Jurkat, Clone E6-1 (cell line): ENCODE measurements around the gene LIPF.
"Not testable (repeated sequence)": the region's sequence is repeated elsewhere in the genome, so short reads cannot be mapped to it uniquely, and the experiment has no call there.

ENCODE experiments used
- DNase-seq: peaks from one replicate; pipeline ENCODE4 v3.0.0-alpha.2; 2011; ENCODE audit warnings: low read depth, low spot score
- H3K4me3 ChIP-seq: 2 replicates; pipeline ENCODE4 v1.5.1; 2011; ENCODE audit warnings: mild to moderate bottlenecking, low read length, control low read depth, moderate library complexity

LIPF gene

DNA sequence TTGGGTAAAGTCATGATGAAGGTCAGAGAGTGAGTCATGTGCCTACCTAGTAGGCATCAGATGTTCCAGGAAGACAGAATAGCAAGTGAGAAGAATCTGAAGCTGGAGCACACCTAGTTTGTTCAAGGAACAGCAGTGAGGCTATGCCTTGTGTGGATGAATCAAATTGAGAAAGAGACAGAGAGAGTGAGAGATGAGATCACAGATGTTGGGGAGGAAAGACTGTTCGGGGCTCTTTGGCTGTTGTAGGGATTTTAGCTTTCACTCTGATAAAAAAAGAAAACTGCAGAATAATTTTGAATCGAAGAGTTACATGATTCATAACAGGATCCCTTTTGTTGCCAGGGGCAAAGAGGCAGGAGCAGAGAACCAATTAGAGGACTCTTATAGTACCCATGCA is 6.3 kb downstream of the LIPF start:
- DNase-seq: no peak
- H3K4me3 ChIP-seq: no peak overlapping the region

DNA sequence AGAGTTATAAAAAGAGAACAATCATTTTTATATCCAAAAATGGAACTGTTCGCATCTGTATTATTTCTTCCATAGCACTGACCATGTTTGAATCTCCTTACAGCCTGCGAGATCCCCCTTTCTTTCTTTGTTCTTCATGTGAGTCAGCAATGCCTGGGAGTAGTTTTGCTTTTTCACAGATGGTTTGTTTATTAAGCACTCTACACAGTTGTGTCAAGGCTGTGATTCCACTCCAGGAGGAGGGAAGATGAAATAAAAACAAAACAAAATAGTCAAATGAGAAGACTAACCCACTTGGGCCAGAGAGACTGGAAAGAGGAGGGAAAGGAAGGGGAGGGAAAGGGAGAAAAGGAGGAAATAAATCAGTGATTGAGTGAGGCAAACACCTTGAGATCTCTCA is 7.8 kb downstream of the LIPF start:
- DNase-seq: no peak
- no peak overlapping the region for H3K4me3 ChIP-seq

DNA sequence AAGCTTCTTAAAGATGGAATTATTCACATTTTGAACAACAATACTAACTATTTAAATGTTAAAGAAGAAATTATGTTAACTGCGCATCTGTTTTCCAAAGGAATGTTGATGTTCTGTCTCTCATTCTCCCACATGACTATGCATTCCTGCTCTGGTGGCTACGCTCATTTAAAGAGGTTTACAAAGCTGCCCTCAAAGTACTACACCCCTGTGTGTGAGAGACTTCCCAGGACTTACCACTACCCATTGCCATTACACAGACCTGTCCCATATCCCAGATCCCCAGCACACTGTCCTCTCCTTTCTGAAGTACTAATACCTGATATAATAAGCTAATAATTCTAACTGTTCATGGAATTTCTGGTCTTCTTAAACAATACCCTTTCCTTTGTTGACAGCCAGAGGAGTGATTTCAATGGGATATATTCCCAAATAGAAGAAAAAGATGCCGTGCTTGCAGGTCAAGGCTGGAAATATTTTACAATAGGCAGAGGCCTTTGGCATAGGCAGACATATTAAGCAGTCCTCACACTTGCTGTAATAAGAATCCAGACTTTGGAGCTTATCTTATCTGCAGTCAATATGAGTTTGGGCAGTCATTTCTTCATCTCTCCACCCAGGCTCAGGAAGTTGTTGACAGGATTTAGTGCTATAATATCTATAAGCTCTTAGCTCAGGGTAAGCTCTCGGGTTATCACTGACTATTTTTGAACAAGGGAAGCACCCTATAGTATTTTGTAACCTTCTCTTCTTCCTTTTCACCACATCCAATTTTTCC is 12.2 kb downstream of the LIPF start:
- no peak overlapping the region for H3K4me3 ChIP-seq
- DNase-seq: no peak

DNA sequence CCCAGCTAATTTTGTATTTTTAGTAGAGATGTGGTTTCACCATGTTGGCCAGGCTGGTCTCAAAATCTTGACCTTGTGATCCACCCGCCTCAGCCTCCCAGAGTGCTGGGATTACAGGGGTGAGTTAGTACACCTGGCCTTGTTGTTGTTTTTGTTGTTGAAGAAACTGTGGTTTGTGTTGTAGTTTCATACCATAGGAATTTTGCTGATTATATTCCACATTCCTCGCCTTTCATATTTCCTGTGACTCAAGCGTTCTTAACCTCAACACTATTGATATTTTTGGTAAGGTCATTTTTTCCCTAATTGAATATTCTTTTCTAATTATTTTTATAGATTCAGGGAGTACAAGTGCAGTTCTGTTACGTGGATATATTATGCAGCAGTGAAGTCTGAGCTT is 16.7 kb downstream of the LIPF start:
- H3K4me3 ChIP-seq: no peak overlapping the region
- DNase-seq: no peak

DNA sequence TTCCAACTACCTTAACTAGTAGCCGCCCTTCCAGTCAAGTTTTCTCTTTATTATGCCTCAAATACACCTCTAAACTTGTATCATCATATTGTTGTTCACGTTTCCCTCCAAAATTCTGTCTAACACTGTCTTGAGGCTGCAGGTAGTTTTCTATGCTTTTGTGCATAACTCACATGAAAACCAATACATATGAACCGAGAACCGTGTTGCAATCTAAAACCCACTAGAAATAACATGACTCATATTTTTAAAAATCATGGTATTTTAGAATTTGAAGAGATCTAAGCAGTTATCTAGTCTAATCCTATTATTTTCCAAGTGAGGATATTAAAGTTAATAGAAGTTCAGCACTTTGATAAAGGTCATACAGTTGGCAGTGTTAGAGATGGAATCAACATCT is 18.2 kb downstream of the LIPF start:
- H3K4me3 ChIP-seq: no peak overlapping the region
- DNase-seq: no peak

DNA sequence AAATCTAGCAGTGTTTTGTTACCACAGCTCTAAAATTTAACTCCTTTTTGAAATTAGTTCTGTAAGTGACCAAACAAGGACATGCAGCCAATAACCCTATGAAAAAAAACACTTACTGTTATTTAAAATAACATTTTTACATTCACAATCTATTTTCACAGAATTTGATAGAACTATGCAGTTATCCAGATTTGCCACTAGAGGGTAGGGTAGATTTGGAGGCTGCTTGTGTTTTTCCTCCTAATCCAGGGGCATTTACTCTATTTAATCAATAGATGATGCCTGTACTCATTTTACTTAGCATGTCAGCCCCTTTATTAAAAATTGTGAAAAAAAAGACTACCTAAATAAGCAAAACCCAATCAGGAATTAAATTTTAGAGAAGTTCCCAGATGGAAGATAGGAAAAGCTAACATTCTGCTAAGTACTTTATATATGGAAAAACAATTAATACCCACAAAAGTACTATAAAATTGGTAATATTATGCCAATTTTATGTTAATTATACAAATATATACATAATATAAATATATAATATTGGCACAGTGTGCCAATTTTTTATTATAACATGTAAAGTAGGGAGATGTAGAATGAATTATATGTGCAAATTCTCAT is 23.7 kb downstream of the LIPF start:
- H3K4me3 ChIP-seq: no peak overlapping the region
- DNase-seq: peak; percentile 16

DNA sequence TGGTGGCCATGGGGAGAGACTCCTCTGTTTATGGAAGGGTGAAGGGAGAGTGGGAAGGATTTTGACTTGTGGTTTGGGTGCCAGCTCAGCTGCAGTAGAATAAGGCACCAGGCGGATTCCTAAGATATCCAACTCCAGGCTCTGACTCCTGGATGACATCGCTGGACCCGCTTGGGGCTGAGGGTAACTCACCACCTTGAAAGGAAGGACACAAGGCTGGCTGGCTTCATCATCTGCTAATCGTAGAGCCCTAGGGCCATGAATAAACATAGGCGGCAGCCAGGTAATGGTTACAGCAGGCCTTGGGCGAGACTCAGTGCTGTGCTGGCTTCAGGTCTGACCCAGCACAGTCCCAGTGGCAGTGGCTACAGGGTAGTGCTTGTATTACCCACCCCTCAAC is 25.1 kb downstream of the LIPF start:
- no peak for DNase-seq

DNA sequence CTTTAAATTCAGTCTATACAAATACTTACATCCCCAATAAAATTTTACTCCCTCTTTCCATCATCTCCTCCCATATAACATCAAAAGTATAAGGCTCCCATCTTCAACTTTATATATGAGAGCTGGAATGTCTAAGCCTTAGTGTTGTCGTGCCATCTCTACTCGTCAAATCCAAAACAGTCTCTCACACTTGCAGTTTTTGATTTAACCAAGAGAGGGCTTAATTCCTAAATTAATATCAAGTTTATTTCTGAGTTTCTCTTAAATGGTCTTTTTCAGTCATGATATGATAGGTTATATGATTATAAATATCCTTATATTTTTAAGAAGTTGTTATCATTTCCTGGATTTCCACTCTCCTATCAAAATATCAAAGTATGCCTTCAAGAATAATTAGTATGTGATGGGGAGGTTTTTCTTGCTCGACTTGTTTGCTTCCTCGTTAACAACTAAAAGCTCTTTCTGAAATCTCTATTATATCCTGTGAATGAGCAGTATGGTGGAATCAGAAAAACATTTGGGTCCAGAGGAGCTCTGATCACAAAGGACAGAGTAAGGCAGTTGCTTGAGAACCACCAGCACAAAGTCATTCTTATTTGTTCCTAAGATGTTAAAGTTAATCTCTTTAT is 29.3 kb downstream of the LIPF start:
- no peak for DNase-seq

More for the DNA sequence above, 25.1 kb downstream of the LIPF start:
- H3K4me3 ChIP-seq: no peak overlapping the region

DNA sequence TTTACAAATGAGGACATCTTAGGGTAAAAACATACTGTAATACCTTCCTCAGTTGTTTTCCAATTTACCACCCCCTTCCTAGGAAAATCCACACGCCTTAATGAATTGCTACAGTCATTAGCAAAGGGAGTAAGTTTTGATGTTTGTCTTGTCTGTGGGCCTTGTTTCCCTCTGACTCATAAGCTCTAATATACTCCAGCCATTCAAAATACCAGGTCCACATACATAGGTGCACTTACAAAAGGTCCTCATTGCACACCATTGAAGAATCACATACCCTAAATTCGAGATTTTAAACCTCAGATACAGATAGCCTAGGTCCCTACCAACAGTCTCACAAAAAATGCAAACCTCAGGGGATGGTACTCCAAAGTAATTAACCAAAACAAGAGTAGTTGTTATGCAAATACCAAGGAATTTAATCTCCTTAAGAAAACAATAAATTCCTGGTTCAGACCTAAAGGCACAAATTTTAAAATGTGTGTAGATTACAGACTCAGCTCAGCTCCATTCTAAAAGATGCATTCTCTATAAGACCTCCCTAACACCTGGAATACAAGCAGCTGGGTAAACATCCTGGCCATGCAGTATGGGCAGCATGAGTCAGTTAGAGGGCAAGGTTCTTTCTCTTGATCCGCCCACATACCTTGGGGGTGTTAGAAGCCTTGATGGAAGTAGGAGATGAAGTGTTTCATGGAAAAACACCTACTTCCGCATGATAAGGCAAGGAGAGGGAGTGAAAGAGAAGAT is 38.8 kb downstream of the LIPF start:
- DNase-seq: no peak

More for the DNA sequence above, 29.3 kb downstream of the LIPF start:
- no peak overlapping the region for H3K4me3 ChIP-seq

DNA sequence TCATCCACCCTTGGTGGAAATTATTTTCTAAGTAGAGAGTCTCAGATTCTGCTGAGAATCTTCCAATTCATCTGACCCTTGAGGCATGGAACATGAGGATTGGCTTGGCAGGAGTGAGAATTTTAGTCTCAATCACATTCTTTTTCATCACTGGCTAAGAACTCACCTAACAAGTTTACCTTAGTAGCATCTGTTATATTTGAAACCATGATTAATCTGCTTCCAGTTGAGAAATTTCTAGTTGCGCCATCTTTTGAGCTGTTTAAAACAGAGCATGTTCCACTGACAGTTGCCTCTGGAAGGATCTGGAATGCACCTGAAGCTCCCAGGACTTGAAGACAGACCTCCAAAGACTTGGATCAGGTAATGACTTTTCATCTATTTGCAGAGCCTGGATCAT is 41.7 kb downstream of the LIPF start, which contains the start of gene LIPK:
Gene LIPK, plus strand, starts transcription at position 292 of the 400 bp plus-strand sequence. CDS start 18,295 bp downstream, outside the sequence.
- DNase-seq: no peak
- no peak within 1 kb of the TSS for H3K4me3 ChIP-seq

More for the DNA sequence above, 38.8 kb downstream of the LIPF start:
- H3K4me3 ChIP-seq: no peak overlapping the region

DNA sequence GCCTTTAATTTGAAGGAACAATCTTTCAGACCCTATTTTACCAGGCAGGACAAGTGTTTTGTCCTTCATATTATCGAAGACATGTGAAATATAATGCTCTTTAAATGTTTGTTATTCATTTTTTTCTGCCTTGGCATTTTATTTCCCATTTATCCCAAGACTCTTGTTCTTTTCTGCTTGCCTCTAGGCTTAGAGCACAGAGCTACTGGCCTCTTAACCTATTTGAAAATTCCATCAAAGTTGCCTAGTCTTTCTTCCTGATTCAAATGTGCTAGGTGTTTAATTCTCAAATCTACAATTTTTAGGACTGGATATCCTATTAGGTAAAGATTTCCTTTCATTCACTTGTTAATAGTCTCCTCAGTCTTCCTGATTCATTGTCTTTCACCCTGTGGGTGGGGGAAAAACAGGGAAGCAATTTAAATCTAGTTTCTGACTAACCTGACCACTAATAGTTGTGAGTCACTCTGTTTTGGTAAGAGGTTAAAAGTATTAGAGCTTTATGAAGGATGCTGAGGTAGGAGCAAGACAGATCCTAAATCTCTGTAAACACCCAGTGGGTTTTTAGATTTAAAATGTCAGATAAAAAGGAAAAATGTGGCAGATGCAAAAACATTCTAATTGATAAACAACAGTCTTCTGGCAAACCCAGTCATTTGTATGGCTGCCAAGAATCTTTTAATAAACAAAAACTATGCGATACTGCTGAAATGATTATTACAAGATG is 43.4 kb downstream of the LIPF start:
- H3K4me3 ChIP-seq: no peak overlapping the region
- DNase-seq: no peak

DNA sequence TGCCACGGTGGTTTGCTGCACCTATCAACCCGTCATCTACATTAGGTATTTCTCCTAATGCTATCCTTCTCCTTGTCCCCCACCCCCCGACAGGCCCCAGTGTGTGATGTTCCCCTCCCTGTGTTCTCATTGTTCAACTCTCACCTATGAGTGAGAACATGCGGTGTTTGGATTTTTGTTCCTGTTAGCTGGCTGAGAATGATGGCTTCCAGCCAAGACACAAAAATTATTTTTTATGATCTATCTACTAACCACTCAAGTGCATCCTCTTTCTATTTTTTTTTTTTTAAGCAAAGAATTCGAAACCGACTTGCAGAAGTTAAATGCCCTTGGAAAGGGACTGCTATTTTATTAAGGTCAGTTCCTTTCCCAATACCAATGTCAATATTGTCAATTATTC is 45.1 kb downstream of the LIPF start:
- not testable (repeated sequence) for H3K4me3 ChIP-seq, DNase-seq

DNA sequence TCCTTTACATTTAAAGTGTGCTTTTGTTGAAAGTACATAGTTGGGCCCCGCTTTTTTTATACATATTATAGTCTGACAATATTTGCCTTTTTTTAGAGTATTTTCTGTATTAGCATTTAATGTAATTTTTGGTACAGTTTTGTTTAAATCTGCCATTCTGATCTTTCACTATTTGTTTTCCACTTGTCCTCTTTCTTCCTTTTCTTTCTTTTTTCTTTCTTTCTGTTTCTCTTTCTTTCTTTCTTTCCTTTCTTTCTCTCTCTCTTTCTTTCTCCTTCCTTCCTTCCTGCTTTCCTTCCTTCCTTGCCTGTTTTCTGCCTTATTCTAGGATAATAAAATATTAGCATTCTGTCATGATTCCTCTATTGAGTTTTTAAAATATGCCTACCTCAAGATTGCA is 51.3 kb downstream of the LIPF start:
- no peak for DNase-seq
- no peak overlapping the region for H3K4me3 ChIP-seq

DNA sequence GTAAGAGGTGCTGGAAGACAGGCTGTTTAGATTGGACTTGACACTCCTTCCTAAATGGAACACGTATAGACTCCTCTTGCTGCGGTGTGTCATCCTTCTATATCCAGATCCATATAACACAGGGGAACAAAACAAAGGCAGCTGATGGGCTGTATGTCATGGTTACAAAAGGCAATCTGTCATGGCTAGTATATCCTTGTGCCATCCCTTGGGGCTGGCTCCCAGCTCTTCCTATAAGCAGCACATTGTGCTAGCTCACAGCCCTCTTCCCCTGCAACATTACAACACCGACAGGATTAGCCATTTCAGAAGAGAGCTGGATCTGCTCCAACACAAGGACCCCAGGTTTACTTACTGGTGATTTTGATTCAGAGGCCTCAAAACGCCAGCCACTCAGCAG is 57.1 kb downstream of the LIPF start:
- H3K4me3 ChIP-seq: no peak overlapping the region
- no peak for DNase-seq

DNA sequence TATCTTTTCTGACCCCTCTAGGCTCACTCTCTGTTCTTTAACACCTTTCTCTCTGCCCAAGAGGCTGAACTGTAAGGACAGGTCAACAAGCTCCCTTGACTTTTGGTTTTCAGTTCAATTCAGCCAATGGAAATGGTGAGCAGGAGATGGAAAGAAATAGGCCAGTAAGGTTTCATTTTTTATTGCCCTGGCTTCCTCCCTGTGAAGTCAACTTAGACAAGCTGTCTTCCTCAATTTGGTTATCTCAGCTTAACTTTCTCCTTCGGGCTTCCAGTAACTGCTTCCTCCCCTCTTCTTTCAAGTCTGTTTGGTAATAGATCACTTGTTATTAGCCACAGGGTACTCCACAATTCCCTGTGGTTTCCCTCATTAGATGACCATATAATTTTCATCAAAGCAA is 61.6 kb downstream of the LIPF start:
- H3K4me3 ChIP-seq: no peak overlapping the region
- DNase-seq: no peak

DNA sequence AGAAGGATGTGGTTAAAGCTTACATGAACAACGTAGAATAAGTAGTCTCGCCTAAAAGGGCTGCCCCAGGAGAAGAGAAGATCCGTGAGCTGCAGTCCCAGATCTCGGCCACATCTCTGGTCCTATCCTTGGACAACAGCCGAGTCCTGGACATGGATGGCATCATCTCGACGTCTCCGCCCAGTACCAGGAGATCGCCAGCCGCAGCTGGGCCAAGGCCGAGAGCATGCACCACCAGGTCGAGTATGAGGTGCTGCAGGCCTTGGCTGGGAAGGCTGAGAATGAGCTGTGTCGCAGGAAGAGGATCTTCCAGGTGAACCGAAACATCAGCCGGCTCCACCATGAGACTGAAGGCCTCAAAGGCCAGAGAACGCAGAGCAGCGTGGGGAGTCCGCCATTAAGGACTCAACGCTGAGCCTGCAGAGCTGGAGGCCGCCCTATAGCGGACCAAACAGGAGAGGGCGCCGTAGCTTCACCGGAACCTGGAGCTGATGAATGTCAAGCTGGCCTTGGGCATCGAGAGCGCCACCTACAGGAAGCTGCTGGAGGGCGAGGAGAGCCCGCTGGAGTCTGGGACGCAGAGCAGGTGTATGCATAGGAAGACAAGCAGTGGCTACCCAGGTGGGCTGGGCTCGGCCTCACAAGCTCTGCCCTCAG is 64.0 kb downstream of the LIPF start:
- DNase-seq: peak; percentile 52

More for the DNA sequence above, 64.0 kb downstream of the LIPF start:
- no peak overlapping the region for H3K4me3 ChIP-seq
